ENCODE results near the gene ABLIM1. TPM values are rescaled to one million over a fixed set of nuclear protein-coding genes. Genes with fewer than 3 reads are reported as not detected.
A peak's percentile ranks its signal among the peaks of the same experiment; 100 is the strongest.
"Not testable (repeated sequence)": the region's sequence is repeated elsewhere in the genome, so short reads cannot be mapped to it uniquely, and the experiment has no call there.

ABLIM1 gene
- total and polyA plus RNA-seq, 2 donors (not counting 1 experiment from before 2014, with no cell fraction given): 5.3 to 13.6 TPM

DNA sequence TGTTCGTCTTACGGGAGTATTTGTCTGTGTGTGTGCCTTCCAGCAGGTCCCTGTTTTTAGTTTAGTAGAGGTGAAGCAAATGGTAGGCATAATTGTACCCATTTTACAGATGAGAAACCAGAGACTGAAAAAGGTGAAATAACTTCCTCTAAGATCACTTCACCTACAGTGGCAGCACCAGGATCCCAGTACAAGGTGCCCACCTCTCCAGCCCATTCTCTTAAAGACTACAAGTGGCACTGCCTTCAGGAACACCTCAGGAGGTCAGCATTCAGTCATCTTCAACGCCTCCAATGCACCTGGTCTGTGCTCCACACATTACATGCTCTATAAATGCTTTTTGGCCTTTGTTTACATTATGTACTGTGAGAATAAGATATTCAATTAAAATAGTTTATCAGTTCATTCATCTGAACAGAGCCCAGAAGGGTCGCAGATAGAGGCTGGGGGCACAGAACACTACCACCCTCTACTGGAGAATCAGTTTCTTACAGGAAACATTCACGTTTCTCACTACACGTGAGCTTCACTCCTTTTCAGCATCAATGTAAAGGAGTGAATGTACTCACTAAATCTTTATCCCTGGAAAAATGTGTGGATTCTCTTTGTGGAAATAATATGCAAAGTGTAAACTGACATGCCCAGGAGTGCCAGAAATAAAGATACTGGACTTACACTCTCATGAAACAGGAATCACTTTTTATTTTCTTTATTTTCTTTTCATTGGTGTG, 45.5 kb upstream of the ABLIM1 start:
- H3K4me3 ChIP-seq (replicated peaks in 1 of 4; ENCODE audit: control extremely low read depth in 1 of 4, insufficient read depth in 1 of 4, low read depth in 3 of 4, low read length in 4 of 4): no peak overlapping the region
- H3K36me3 ChIP-seq (ENCODE audit: control insufficient read depth, insufficient read depth, low read length): no peaks in the 10 kb centered on the region
- no peak overlapping the region for H3K4me2 ChIP-seq (ENCODE audit: extremely low read depth, insufficient read depth, low read length)
- no peaks in the 10 kb centered on the region for H4K20me1 ChIP-seq (ENCODE audit: control insufficient read depth, extremely low read depth, insufficient read depth, low read length)
- H3K27ac ChIP-seq (ENCODE audit: insufficient read depth, low read length): no peak overlapping the region
- no peaks in the 10 kb centered on the region for H3K27me3 ChIP-seq (ENCODE audit: control insufficient read depth, insufficient read depth, low read length)
- H3K4me1 ChIP-seq (ENCODE audit: control insufficient read depth, extremely low read depth, insufficient read depth, low read length): no peaks in the 10 kb centered on the region
- TF ChIP-seq EZH2 (IDR thresholded peaks at IDR 0.05; ENCODE audit: low read length, missing control alignments): no peak
- TF ChIP-seq, protein P1, sequence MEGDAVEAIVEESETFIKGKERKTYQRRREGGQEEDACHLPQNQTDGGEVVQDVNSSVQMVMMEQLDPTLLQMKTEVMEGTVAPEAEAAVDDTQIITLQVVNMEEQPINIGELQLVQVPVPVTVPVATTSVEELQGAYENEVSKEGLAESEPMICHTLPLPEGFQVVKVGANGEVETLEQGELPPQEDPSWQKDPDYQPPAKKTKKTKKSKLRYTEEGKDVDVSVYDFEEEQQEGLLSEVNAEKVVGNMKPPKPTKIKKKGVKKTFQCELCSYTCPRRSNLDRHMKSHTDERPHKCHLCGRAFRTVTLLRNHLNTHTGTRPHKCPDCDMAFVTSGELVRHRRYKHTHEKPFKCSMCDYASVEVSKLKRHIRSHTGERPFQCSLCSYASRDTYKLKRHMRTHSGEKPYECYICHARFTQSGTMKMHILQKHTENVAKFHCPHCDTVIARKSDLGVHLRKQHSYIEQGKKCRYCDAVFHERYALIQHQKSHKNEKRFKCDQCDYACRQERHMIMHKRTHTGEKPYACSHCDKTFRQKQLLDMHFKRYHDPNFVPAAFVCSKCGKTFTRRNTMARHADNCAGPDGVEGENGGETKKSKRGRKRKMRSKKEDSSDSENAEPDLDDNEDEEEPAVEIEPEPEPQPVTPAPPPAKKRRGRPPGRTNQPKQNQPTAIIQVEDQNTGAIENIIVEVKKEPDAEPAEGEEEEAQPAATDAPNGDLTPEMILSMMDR (conservative IDR thresholded peaks at IDR 0.05 in 1 of 2, IDR thresholded peaks at IDR 0.05 in 1 of 2; ENCODE audit: low read depth in 1 of 2, low read length in 2 of 2): peak; percentile 59
- peak in 1 of 2 donors; percentile 32 for DNase-seq (ENCODE audit: low read depth in 2 of 2)
- no peak overlapping the region for H3K9ac ChIP-seq (ENCODE audit: insufficient read depth, low read length)
- no peaks in the 10 kb centered on the region for H3K9me3 ChIP-seq (ENCODE audit: control insufficient read depth, insufficient read depth, low read depth, low read length)
- H2AFZ ChIP-seq (ENCODE audit: low read length): no peak overlapping the region
- H3K79me2 ChIP-seq (ENCODE audit: control insufficient read depth, insufficient read depth, low read length): no peaks in the 10 kb centered on the region

DNA sequence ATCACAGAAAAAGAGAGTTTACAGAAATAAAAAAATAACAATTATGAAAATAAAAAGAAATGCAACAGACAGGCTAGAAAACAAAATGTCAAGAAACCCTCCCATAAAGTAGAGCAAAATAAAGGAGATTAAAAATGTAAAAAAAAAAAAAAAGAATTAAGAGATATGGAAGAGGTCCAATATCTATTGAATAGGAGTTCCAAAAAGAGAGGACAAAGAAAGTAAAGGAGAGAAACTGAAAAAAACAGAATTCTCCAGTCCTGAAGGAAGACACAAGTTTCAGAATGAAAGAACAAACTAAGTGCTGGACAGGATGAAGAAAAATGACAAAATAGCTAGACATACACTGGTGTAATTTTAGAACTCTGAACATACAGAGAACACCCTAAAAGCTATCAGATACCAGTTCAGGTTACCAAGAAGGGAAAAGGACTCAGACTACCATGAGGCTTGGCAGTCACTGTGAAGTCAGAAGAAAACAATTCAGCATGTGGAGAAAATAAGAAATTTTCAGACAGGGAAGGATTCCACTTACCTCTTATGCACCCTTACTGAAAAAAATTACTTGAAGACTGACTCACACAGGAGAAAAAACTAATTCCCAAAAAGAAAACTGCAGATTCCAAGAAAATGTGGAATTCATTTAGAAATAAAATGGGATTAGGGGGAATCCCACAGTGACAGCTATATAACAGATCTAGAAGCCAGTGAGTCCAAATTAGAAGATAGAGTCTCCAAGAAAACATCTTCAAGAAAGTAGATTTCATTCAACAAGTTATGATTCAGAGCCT, 40.4 kb upstream of the ABLIM1 start:
- Histone ChIP-seq H3K4me2 (ENCODE audit: extremely low read depth, insufficient read depth, low read length) (no peak overlapping the region), H3K4me3 (replicated peaks in 1 of 4; ENCODE audit: control extremely low read depth in 1 of 4, insufficient read depth in 1 of 4, low read depth in 3 of 4, low read length in 4 of 4) (no peak overlapping the region), H3K9ac (ENCODE audit: insufficient read depth, low read length) (no peak overlapping the region), H3K9me3 (ENCODE audit: control insufficient read depth, insufficient read depth, low read depth, low read length) (no peaks in the 10 kb centered on the region), H3K4me1 (ENCODE audit: control insufficient read depth, extremely low read depth, insufficient read depth, low read length) (no peaks in the 10 kb centered on the region), H4K20me1 (ENCODE audit: control insufficient read depth, extremely low read depth, insufficient read depth, low read length) (no peaks in the 10 kb centered on the region), H3K79me2 (ENCODE audit: control insufficient read depth, insufficient read depth, low read length) (no peaks in the 10 kb centered on the region), H3K27me3 (ENCODE audit: control insufficient read depth, insufficient read depth, low read length) (no peaks in the 10 kb centered on the region), H3K36me3 (ENCODE audit: control insufficient read depth, insufficient read depth, low read length) (no peaks in the 10 kb centered on the region), H2AFZ (ENCODE audit: low read length) (no peak overlapping the region), H3K27ac (ENCODE audit: insufficient read depth, low read length) (no peak overlapping the region)
- TF ChIP-seq EZH2 (IDR thresholded peaks at IDR 0.05; ENCODE audit: low read length, missing control alignments): no peak
- DNase-seq (ENCODE audit: low read depth in 2 of 2): peak in 1 of 2 donors; percentile 76

DNA sequence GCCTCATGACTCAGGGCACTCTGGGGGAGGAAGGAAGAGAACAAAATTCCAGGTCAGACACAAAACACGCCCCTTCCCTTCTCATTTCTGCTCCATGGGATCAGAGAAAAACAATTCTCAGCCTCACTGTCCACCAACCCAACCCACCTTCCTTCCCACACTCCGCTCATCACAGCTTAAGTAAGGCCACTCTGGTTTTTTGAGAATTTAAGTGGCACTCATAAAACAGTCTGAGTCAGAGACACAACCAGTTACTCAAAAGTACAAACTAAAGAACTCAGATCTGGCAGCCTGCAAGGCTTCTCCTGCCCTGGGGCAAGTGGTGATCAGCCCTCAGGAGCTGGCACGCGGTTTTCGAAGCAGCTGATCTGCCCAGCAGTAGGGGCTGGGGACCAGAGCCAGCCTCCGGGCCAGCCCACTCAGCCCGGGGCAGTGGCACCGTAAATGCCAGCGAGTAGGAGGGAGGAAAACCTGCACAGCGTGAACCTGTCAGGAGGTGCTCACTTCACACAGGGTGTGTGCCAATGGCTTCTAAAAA, 39.1 kb upstream of the ABLIM1 start:
- TF ChIP-seq, protein P1 (conservative IDR thresholded peaks at IDR 0.05 in 1 of 2, IDR thresholded peaks at IDR 0.05 in 1 of 2; ENCODE audit: low read depth in 1 of 2, low read length in 2 of 2): no peak
- no peak for TF ChIP-seq EZH2 (IDR thresholded peaks at IDR 0.05; ENCODE audit: low read length, missing control alignments)
- Histone ChIP-seq H3K9me3 (ENCODE audit: control insufficient read depth, insufficient read depth, low read depth, low read length) (no peaks in the 10 kb centered on the region), H3K27ac (ENCODE audit: insufficient read depth, low read length) (no peak overlapping the region), H3K9ac (ENCODE audit: insufficient read depth, low read length) (no peak overlapping the region), H3K79me2 (ENCODE audit: control insufficient read depth, insufficient read depth, low read length) (no peaks in the 10 kb centered on the region), H3K36me3 (ENCODE audit: control insufficient read depth, insufficient read depth, low read length) (no peaks in the 10 kb centered on the region), H3K27me3 (ENCODE audit: control insufficient read depth, insufficient read depth, low read length) (no peaks in the 10 kb centered on the region), H3K4me2 (ENCODE audit: extremely low read depth, insufficient read depth, low read length) (no peak overlapping the region), H3K4me3 (replicated peaks in 1 of 4; ENCODE audit: control extremely low read depth in 1 of 4, insufficient read depth in 1 of 4, low read depth in 3 of 4, low read length in 4 of 4) (no peak overlapping the region), H4K20me1 (ENCODE audit: control insufficient read depth, extremely low read depth, insufficient read depth, low read length) (no peaks in the 10 kb centered on the region), H2AFZ (ENCODE audit: low read length) (no peak overlapping the region), H3K4me1 (ENCODE audit: control insufficient read depth, extremely low read depth, insufficient read depth, low read length) (no peaks in the 10 kb centered on the region)
- peak in 1 of 2 donors; percentile 76 for DNase-seq (ENCODE audit: low read depth in 2 of 2)

DNA sequence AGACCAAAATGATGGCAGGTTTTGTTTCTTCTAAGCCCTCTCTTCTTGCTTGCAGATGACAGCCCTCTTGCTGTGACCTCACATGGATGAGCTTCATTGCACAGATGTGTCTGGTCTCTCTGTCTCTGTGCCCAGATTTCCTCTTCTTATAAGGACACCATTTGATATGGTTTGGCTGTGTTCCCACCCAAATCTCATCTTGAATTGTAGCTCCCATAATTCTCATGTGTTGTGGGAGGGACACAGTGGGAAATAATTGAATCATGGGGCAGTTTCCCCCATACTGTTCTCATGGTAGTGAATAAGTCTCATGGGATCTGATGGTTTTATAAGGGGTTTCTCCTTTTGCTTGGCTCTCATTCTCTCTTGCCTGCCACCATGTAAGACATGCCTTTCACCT, 38.2 kb upstream of the ABLIM1 start:
- not testable (repeated sequence) for DNase-seq (ENCODE audit: low read depth in 2 of 2); H3K79me2 ChIP-seq (ENCODE audit: control insufficient read depth, insufficient read depth, low read length)

More for the DNA sequence above, 38.2 kb upstream of the ABLIM1 start:
- not testable (repeated sequence) for H2AFZ ChIP-seq (ENCODE audit: low read length); H3K36me3 ChIP-seq (ENCODE audit: control insufficient read depth, insufficient read depth, low read length); H3K4me1 ChIP-seq (ENCODE audit: control insufficient read depth, extremely low read depth, insufficient read depth, low read length); H3K27me3 ChIP-seq (ENCODE audit: control insufficient read depth, insufficient read depth, low read length); H3K4me3 ChIP-seq (replicated peaks in 1 of 4; ENCODE audit: control extremely low read depth in 1 of 4, insufficient read depth in 1 of 4, low read depth in 3 of 4, low read length in 4 of 4); H4K20me1 ChIP-seq (ENCODE audit: control insufficient read depth, extremely low read depth, insufficient read depth, low read length); H3K9me3 ChIP-seq (ENCODE audit: control insufficient read depth, insufficient read depth, low read depth, low read length); H3K27ac ChIP-seq (ENCODE audit: insufficient read depth, low read length); H3K9ac ChIP-seq (ENCODE audit: insufficient read depth, low read length); H3K4me2 ChIP-seq (ENCODE audit: extremely low read depth, insufficient read depth, low read length)

Measured in fibroblast of lung (primary cell).